Right atrium auricular region (tissue), 2 donors: ENCODE data around the gene DMPK. TPM values are rescaled to one million over a fixed set of nuclear protein-coding genes. Genes with fewer than 3 reads are reported as not detected.
A peak's percentile ranks its signal among the peaks of the same experiment; 100 is the strongest.

Experiments used
- DNase-seq: peaks from one replicate; pipeline ENCODE4 v3.0.0-alpha.2; 2019; ENCODE audit warnings: low spot score
- H3K27ac ChIP-seq, 2 donors: fragments of 200-600 bp; sonication (generic); 1 replicate in 1 of 2; 2 replicates in 1 of 2; pipeline ENCODE4 v1.5.1; 2016 to 2019
- H3K27me3 ChIP-seq, 2 donors: fragments of 200-600 bp; sonication (generic); one replicate each; pipeline versions ENCODE4 v1.5.1 to v1.6.0; 2017 to 2019
- H3K36me3 ChIP-seq: fragments of 200-600 bp; sonication (generic); one replicate; pipeline ENCODE4 v1.5.1; 2016
- H3K4me1 ChIP-seq, 2 donors: fragments of 200-600 bp; sonication (generic); one replicate each; pipeline versions ENCODE4 v1.5.1 to v1.6.0; 2017 to 2019
- H3K4me3 ChIP-seq, 2 donors: fragments of 200-600 bp; sonication (generic); 1 replicate in 1 of 2; 2 replicates in 1 of 2; pipeline ENCODE4 v1.5.1; 2017 to 2019; ENCODE audit warnings: mild to moderate bottlenecking in 1 of 2, moderate library complexity in 1 of 2
- H3K9me3 ChIP-seq, 2 donors: fragments of 200-600 bp; sonication (generic); one replicate each; pipeline ENCODE4 v1.5.1; 2019
- total RNA-seq, 2 donors: library from RNA; depleted of rRNA; stranded (reverse); fragments of >200 nt; gene quantifications; one replicate each; pipeline ENCODE4 v1.1.0, GENCODE V29; 2016
- TF ChIP-seq, protein P1 (sequence below), 2 donors: fragments of 200-600 bp; sonication (generic); IDR thresholded peaks; one replicate each; pipeline ENCODE4 v1.5.1; 2019; ENCODE audit warnings: antibody characterized with exemption in 2 of 2

The DMPK gene
- total RNA-seq, 2 donors from 2014 or later, result 107 to 214 TPM

DNA sequence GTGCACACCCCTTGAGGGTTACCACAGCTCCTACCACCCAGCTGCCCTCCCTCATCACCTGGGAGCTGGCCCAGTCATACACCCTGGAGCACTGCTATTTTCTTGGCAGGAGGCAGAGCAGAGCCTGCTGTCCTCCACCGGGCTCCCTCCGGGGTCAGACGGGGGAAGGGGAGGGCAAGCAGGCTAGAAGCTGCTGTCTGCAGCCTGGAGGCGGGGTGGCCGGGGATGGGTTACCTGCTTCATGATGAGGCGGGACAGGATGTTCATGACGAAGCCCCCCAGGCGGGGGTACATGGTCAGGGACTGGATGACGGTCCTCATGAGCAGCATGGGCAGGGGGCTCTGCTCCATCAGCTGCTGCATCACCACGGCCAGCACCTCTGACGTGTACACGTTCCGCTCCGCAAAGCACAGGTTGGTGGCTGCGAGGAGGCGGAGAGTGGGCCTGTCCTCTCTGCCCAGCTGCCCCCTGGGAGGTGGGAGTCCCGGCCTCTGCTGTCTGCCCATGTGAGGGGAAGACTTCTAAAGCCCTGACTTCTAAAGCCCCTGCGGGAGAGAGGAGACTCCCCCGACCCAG, 35.5 kb upstream of the DMPK start:
- peaks cover 27% of the 10 kb centered on the region for H3K36me3 ChIP-seq
- H3K27ac ChIP-seq, result no peak overlapping the region
- peaks cover 0 to 26% of the 10 kb centered on the region in 2 donors for H3K4me1 ChIP-seq
- DNase-seq, result no peak
- H3K27me3 ChIP-seq, result no peaks in the 10 kb centered on the region
- TF ChIP-seq, protein P1, sequence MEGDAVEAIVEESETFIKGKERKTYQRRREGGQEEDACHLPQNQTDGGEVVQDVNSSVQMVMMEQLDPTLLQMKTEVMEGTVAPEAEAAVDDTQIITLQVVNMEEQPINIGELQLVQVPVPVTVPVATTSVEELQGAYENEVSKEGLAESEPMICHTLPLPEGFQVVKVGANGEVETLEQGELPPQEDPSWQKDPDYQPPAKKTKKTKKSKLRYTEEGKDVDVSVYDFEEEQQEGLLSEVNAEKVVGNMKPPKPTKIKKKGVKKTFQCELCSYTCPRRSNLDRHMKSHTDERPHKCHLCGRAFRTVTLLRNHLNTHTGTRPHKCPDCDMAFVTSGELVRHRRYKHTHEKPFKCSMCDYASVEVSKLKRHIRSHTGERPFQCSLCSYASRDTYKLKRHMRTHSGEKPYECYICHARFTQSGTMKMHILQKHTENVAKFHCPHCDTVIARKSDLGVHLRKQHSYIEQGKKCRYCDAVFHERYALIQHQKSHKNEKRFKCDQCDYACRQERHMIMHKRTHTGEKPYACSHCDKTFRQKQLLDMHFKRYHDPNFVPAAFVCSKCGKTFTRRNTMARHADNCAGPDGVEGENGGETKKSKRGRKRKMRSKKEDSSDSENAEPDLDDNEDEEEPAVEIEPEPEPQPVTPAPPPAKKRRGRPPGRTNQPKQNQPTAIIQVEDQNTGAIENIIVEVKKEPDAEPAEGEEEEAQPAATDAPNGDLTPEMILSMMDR (IDR thresholded peaks at IDR 0.05), result no peak
- H3K9me3 ChIP-seq, result no peaks in the 10 kb centered on the region
- H3K4me3 ChIP-seq, result no peak overlapping the region

DNA sequence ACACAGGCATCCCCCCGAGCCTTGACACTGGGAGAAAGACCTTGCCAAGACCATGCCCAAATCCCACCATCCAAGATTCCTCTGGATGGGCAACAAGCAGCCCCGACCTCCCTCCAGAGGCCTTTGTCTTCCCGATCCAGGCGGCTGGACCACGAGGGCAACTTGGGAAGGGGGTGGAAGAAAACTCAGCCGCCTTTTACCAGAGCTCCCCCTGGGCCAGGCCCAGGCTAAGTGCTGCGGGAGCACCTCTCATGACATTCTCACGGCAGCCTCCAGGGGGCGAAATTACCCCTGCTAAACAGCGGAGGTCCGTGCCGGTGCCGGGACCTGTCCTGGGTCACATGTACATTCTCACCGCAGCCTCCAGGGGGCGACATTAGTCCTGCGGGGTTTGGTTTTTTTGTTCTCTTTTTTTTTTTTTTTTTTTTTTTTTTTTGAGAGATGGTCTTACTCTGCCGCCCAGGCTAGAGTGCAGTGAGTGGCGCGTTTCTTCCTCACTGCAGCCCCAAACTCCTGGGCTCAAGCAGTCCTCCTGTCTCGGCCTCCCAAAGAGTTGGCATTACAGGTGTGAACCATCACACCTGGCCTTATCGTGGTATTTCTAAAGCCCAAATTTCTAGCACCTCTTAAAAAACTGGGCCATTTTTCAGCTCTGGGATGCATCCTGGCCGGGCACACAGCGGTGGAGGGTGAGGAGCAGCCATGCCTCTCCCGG, 34.9 kb upstream of the DMPK start:
- TF ChIP-seq, protein P1 (IDR thresholded peaks at IDR 0.05), result peak; percentile 94 to 99
- no peak overlapping the region for H3K4me3 ChIP-seq
- peaks cover 0 to 26% of the 10 kb centered on the region in 2 donors for H3K4me1 ChIP-seq
- peaks cover 22% of the 10 kb centered on the region for H3K36me3 ChIP-seq
- no peaks in the 10 kb centered on the region for H3K9me3 ChIP-seq
- DNase-seq, result peak; percentile 94
- peak overlapping the region in 1 of 2 donors; percentile 8 for H3K27ac ChIP-seq
- H3K27me3 ChIP-seq, result no peaks in the 10 kb centered on the region

DNA sequence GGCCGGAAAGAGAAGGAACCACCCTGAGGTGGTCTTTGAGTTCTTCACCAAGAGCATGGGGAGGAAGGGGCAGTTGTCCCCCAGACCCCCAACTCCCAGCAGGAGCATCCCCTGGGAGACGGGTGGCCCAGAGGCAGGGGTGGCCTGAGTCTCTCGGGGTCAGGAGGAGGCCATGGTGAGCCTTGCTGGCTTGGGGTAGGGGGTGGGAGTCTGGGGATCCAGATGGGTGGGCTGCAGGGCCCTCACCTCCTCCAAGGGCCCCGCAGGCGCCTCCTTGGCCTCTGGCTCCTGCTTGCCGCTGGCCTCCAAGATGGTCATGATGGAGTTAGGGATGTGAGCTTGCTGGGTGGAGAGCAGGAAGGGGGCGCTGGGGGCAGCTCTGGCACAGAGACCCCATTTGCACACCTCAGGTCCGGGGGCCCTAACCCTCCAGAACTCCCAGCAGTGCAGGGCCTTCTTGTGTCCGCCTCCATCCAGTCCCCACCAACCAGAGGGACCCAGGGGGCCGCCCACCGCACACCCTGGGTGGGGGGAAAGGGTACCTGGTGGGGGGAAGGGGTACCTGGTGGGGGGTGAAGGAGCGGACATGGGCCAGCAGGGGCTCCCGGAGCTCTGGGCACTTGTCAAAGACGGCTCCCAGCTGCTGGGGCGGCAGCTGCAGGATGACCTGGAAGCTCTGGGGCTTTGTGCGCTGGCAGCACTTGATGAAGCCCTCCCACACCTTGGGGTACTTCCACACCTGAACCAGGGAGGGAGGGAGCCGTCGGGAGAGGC, 34.1 kb upstream of the DMPK start:
- H3K36me3 ChIP-seq, result peaks cover 21% of the 10 kb centered on the region
- TF ChIP-seq, protein P1 (IDR thresholded peaks at IDR 0.05), result no peak
- peak overlapping the region; percentile 55 to 70 for H3K27ac ChIP-seq
- H3K4me3 ChIP-seq, result peak overlapping the region; percentile 46 to 55
- H3K9me3 ChIP-seq, result no peaks in the 10 kb centered on the region
- no peaks in the 10 kb centered on the region for H3K27me3 ChIP-seq
- DNase-seq, result no peak
- H3K4me1 ChIP-seq, result peaks cover 0 to 26% of the 10 kb centered on the region in 2 donors

DNA sequence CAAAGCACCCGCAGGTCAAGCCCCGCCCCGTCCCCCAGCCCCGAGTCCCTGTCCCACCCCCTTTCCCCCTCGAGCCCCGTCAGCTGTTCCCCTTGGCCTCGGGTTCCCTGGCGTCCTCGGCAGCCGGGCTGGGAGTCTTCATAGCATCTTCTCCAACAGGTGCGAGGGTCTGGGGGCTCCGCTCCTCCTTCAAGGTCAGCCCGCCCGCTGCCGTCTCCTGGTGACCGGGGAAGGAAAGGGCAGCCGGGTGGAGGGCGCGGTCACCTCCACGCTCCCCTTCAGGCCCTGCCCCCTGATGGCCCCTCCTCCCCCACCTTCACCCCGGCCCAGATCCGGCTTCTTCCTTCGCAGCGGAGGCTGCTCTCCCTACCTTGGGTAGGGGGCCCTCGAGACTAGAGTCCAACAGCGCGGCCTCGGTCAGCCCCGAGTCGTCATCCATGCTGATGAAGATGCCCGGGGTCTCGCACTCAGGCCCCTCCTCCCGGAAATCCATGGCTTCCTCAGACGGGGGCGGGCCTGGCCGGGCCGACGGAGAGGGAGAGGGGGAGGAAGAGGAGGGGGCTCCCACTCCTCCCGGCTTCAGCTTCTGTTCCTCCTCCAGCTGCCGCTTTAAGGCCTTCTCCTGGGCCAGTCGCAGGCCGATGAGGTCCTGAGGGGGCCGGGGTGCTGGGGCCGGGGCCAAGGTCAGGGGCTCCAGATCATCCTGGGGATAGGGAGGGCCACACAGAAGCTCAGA, 33.4 kb upstream of the DMPK start:
- Histone ChIP-seq H3K9me3 (no peaks in the 10 kb centered on the region), H3K27me3 (no peaks in the 10 kb centered on the region), H3K27ac (peak overlapping the region; percentile 55 to 70), H3K4me1 (peaks cover 0 to 26% of the 10 kb centered on the region in 2 donors), H3K36me3 (peaks cover 13% of the 10 kb centered on the region), H3K4me3 (peak overlapping the region; percentile 46 to 55)
- TF ChIP-seq, protein P1 (IDR thresholded peaks at IDR 0.05), result no peak
- DNase-seq, result no peak

DNA sequence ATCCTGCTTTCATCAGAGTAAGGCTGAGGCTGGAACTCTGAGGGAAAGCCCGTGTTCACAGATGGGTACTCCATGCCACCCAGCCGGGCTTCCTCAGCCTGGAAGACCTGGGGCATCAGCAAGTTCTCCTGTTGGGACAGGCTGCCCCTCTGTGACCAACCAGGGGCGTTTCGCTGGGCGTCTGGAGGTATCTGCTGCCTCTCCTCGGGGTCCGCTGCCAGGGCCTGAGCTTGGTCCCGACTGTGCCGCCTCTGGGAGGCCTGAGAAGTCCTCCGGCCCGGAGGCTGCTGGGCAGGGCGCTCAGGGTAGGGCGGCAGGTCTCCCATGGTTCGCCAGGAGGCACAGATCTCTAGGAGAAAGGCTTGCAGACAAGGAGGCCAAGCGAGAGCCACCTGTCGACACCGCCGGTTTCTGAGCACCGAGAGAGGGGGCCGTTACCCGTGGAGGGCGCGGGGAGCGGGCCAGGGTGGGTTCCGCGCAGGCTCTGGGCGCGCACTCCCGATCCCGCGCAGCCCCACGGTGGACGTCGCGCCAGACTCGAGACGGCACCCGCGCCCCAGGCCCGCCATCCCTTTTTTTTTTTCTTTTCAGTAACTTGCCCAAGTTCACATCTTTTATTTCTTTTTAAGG, 32.7 kb upstream of the DMPK start, which contains the start of gene RSPH6A:
Gene RSPH6A (minus strand): TSS at position 458 of the 630 bp plus-strand sequence. CDS start 132 bp downstream, at position 326.
- H3K27me3 ChIP-seq, result no peaks in the 10 kb centered on the region
- peaks cover 0 to 26% of the 10 kb centered on the region in 2 donors for H3K4me1 ChIP-seq
- peaks cover 6% of the 10 kb centered on the region for H3K36me3 ChIP-seq
- TF ChIP-seq, protein P1 (IDR thresholded peaks at IDR 0.05), result no peak
- no peak for DNase-seq
- no peaks in the 10 kb centered on the region for H3K9me3 ChIP-seq
- peak within 1 kb of the TSS; percentile 55 to 70 for H3K27ac ChIP-seq
- H3K4me3 ChIP-seq, result peak within 1 kb of the TSS; percentile 46 to 55
